Endothelial cell of umbilical vein (primary cell): Measurements from ENCODE around the gene SCAMP5. TPM values are rescaled to one million over a fixed set of nuclear protein-coding genes. Genes with fewer than 3 reads are reported as not detected.

Experiments used
- BruUV-seq: library from RNA; stranded (reverse); fragments of 400-500 nt; replicated peaks from 2 replicates; lab custom pipeline; 2021; lab: Mats Ljungman, UMichigan
- CTCF ChIA-PET: fragments of 300-600, 350-600 bp; sonication (Branson Sonifier 250); formaldehyde crosslinking; loops from one replicate; lab custom pipeline; 2021; ENCODE audit warnings: antibody characterized with exemption, inconsistent platforms; lab: Charles Lee
- POLR2A ChIA-PET: fragments of 300-600, 350-600 bp; sonication (Branson Sonifier 250); formaldehyde crosslinking; loops from one replicate; lab custom pipeline; 2021; ENCODE audit warnings: antibody characterized with exemption, inconsistent platforms; lab: Charles Lee
- DNase-seq: peaks from one replicate; pipeline ENCODE4 v3.0.0-alpha.2; 2011; ENCODE audit warnings: low read depth, low spot score
- FAIRE-seq: peaks from 2 replicates; lab custom pipeline; 2011; peaks lifted over from hg19 to GRCh38; lab: Jason Lieb, UNC
- H2AFZ ChIP-seq: 2 replicates; pipeline ENCODE4 v1.6.0; 2012; ENCODE audit warnings: low read depth, low read length, control low read depth, inconsistent platforms
- H3K27ac ChIP-seq: 2 replicates; pipeline ENCODE4 v1.5.1; 2011; ENCODE audit warnings: low read depth, mild to moderate bottlenecking, control low read depth, low read length, moderate library complexity; ENCODE audit not compliant: insufficient read depth
- H3K27me3 ChIP-seq, 2 experiments: 2 replicates each; pipeline versions ENCODE4 v1.6.0 to v1.6.1; 2011; ENCODE audit warnings: low read length in 2 of 2, mixed read lengths in 1 of 2; ENCODE audit not compliant: control insufficient read depth in 2 of 2, insufficient read depth in 2 of 2
- H3K36me3 ChIP-seq, 2 experiments: 2 replicates in 1 of 2; 3 replicates in 1 of 2; pipeline ENCODE4 v1.5.1; 2011; ENCODE audit warnings: low read length in 2 of 2, mild to moderate bottlenecking in 1 of 2, moderate library complexity in 1 of 2; ENCODE audit not compliant: control insufficient read depth in 2 of 2, insufficient read depth in 2 of 2; ENCODE audit errors: extremely low read depth in 1 of 2
- H3K4me1 ChIP-seq: 3 replicates; pipeline ENCODE4 v1.5.1; 2011; ENCODE audit warnings: mild to moderate bottlenecking, low read length; ENCODE audit not compliant: control insufficient read depth, insufficient read depth; ENCODE audit errors: extremely low read depth
- H3K4me2 ChIP-seq: 2 replicates; pipeline ENCODE4 v1.6.1; 2011; ENCODE audit warnings: low read length, control low read depth, mixed read lengths; ENCODE audit not compliant: insufficient read depth
- H3K4me3 ChIP-seq, 3 experiments: fragments of 200-600 bp in 1 of 3; sonication (generic), shearing (Covaris generic) in 1 of 3; replicated peaks in 1 of 3; 2 replicates each; pipeline ENCODE4 v1.5.1; 2011 to 2016; ENCODE audit warnings: control low read depth in 3 of 3, low read length in 3 of 3, mild to moderate bottlenecking in 2 of 3, inconsistent platforms in 1 of 3, low read depth in 1 of 3, moderate library complexity in 1 of 3; ENCODE audit not compliant: insufficient read depth in 1 of 3
- H3K79me2 ChIP-seq: 2 replicates; pipeline ENCODE4 v1.6.0; 2012; ENCODE audit warnings: low read length, inconsistent platforms; ENCODE audit not compliant: control insufficient read depth, insufficient read depth
- H3K9ac ChIP-seq: replicated peaks from 2 replicates; pipeline ENCODE3; 2011; ENCODE audit warnings: low read length, control low read depth; ENCODE audit not compliant: insufficient read depth; ENCODE audit errors: extremely low read depth
- H3K9me1 ChIP-seq: replicated peaks from 3 replicates; pipeline ENCODE4 v1.6.0; 2011; ENCODE audit warnings: mild to moderate bottlenecking, low read length; ENCODE audit not compliant: control insufficient read depth, insufficient read depth; ENCODE audit errors: extremely low read depth
- H3K9me3 ChIP-seq: replicated peaks from 2 replicates; pipeline ENCODE4 v1.5.1; 2012; ENCODE audit warnings: low read length, inconsistent platforms; ENCODE audit not compliant: control insufficient read depth, insufficient read depth
- H4K20me1 ChIP-seq: replicated peaks from 2 replicates; pipeline ENCODE3; 2011; ENCODE audit warnings: mild to moderate bottlenecking, low read length; ENCODE audit not compliant: control insufficient read depth, insufficient read depth; ENCODE audit errors: extremely low read depth
- EZH2 ChIP-seq: IDR thresholded peaks from 2 replicates; pipeline ENCODE4 v1.6.1; 2012; ENCODE audit warnings: borderline replicate concordance, low read depth, mild to moderate bottlenecking, moderate library complexity, low read length, inconsistent platforms; ENCODE audit not compliant: severe bottlenecking
- FOS ChIP-seq: IDR thresholded peaks from 2 replicates; pipeline ENCODE4 v1.6.1; 2011; ENCODE audit warnings: mild to moderate bottlenecking, low read length, moderate library complexity, borderline replicate concordance; ENCODE audit not compliant: insufficient read depth
- GATA2 ChIP-seq: IDR thresholded peaks from 2 replicates; pipeline ENCODE4 v1.7.0; 2011; ENCODE audit warnings: low read depth, mild to moderate bottlenecking, moderate library complexity, mixed read lengths, low read length; ENCODE audit not compliant: insufficient read length, insufficient read depth
- JUN ChIP-seq: IDR thresholded peaks from 2 replicates; pipeline ENCODE4 v1.6.1; 2011; ENCODE audit warnings: borderline replicate concordance, low read depth; ENCODE audit not compliant: insufficient read length, insufficient read depth
- MYC ChIP-seq: IDR thresholded peaks from one replicate; pipeline ENCODE4 v1.6.1; 2011; ENCODE audit warnings: mild to moderate bottlenecking, low read depth, low read length
- POLR2A ChIP-seq: IDR thresholded peaks from 2 replicates; pipeline ENCODE4 v1.6.1; 2012; ENCODE audit warnings: low read depth, mild to moderate bottlenecking, control low read depth, low read length
- dilution Hi-C: fragments of 300-500 bp; cut with MboI; formaldehyde crosslinking; loops from one replicate; pipeline ENCODE4 v1.15.0; 2019; ENCODE audit warnings: low sequenced_read_pairs; ENCODE audit not compliant: extremely low pct_ligation_motif_present
- intact Hi-C: fragments of 100-400 bp; cut with micrococcal nuclease; formaldehyde crosslinking; loops from one replicate; pipeline ENCODE4 v1.10.0; 2022
- polyA plus RNA-seq, 4 experiments: library from polyadenylated mRNA; depleted of rRNA in 3 of 4; stranded (reverse) in 3 of 4; unstranded in 1 of 4; fragments of >200 nt; gene quantifications; 2 replicates each; pipeline versions ENCODE4 v1.2.1 to v1.2.3, GENCODE V29; 2011 to 2012; ENCODE audit warnings: missing spikeins in 1 of 4
- total RNA-seq: library from RNA; stranded (reverse); gene quantifications from 2 replicates; pipeline ENCODE4 v1.2.3, GENCODE V29; 2021
- TF ChIP-seq, protein P1 (sequence below): IDR thresholded peaks from 2 replicates; pipeline ENCODE4 v1.6.1; 2011; ENCODE audit not compliant: insufficient read depth, insufficient read length

The SCAMP5 gene
- total and polyA plus RNA-seq, 2 donors (not counting 3 experiments of a cell fraction or from before 2014, with no cell fraction given): 1.9 to 6.2 TPM

- no peaks in the 10 kb centered on the region for H4K20me1 ChIP-seq
- H3K4me1 ChIP-seq: peaks cover 15% of the 10 kb centered on the region
- dilution Hi-C loops (no loop called here), intact Hi-C loops (loop anchor here (2.0 kb wide), 1 partner anchor 27 kb away; the partner anchor contains the start of gene PPCDC)
- no peaks in the 10 kb centered on the region for H3K36me3 ChIP-seq
- DNase-seq (no peak), FAIRE-seq (no peak)
- no peaks in the 10 kb centered on the region for H3K9me3 ChIP-seq
- POLR2A ChIA-PET: no interaction called here
- H3K4me3 ChIP-seq: peak overlapping the region; percentile 24 to 75 (median 61)
- H3K79me2 ChIP-seq: no peaks in the 10 kb centered on the region
- H3K4me2 ChIP-seq: peak overlapping the region; percentile 73
- peak overlapping the region; percentile 91 for H2AFZ ChIP-seq
- no peak for TF ChIP-seq MYC
- no peak for TF ChIP-seq FOS
- no peak for TF ChIP-seq GATA2
- TF ChIP-seq EZH2: peak; percentile 35
- TF ChIP-seq, protein P1, sequence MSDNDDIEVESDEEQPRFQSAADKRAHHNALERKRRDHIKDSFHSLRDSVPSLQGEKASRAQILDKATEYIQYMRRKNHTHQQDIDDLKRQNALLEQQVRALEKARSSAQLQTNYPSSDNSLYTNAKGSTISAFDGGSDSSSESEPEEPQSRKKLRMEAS: no peak
- no peak for TF ChIP-seq POLR2A
- no peak for TF ChIP-seq JUN
- H3K27me3 ChIP-seq: peaks cover 11 to 20% of the 10 kb centered on the region in 2 experiments
- no peak overlapping the region for H3K27ac ChIP-seq
- no TSS peak for BruUV-seq
- CTCF ChIA-PET: interaction anchor here (1.0 to 2.2 kb wide), 7 partner anchors 9 to 226 kb away, joined by 3 to 15 read pairs (median 5); partner anchors contain the start of genes PPCDC and RPP25
- H3K9me1 ChIP-seq: no peaks in the 10 kb centered on the region
- peak overlapping the region; percentile 21 for H3K9ac ChIP-seq
Measured at GRCh38 chr15:74995779-74996765, 709 bp downstream of the SCAMP5 start.
